D341Med (cell line): ENCODE measurements around the gene KCNC4.

Experiments used
- DNase-seq: peaks from one replicate; pipeline ENCODE4 v3.0.0; 2012; ENCODE audit warnings: low spot score

Gene KCNC4

DNA sequence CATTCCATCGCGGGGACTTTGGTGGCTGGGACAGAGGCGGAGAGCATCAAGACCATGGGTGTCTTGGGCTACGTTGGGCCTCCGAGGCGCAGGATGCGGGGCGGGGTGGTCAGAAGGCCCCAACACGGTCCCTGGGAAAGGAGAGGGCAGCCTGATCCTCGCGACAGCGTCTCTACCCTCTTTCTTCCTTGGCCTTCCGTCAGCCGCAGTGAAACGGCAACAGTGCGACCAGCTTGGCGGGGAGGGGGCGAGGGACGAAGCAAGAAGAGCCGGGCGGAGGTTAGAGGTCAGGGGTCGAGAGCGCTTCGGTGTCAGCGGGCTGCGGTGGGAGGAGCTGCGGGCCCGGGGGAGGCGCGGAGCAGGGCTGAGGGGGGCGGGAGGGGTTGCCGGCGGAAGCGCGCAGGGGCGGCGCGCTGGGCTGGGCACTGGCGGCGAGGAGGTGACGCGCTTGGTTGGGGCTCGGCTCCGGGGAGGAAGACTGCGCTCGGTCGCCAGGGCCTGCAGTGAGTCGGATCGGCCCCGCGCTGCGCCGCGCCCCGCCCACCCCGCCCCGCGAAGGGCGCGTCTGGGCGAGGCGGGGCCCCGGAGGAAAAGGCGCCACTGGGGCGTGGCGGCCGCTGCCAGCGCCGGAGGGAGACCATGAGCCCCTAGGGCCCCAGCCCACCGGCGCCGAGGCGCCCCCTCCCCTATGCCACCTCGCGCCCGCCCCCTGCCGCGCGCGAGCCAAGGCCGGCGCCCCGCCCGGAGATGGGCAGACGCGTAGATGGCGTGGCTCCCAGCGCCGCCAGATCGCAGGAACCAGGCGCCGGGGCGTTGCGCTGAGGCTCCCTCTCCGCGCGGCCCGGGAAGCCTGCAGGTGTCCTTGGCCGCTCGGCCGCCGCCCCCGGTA is at the start of gene KCNC4:
KCNC4 (plus strand) TSS at position 600 of the 889 bp plus-strand sequence. CDS start 1,186 bp downstream, outside the sequence.
- DNase-seq = peak; percentile 81

DNA sequence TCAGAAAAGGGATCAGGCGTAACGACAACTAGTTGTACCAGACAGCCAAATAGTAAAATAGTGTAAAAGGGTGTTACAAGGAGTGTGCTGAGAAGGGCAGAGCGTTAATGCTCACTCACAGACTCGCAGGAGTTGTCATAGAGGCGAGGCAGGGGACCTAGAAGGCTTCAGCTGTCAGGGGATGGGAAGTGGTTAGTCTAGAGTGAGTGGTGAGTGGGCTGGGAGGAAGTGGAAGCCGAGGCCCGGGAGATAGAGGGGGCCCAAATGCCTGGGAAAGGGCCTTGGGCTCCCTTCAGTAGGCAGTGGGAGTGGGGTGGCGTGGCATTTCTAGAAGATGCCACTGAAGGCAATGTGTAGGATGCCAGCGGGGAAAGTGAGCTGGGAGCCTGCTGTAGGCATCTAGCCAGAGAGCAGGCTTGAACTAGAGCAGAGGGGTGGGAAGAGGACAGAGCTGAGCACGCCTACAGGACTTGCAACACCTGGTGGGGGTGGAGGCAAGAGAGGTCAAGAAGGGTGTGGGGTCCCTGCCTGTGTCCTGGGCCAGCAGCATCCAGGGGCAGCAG is 49.5 kb upstream of the KCNC4 start:
- DNase-seq = no peak

DNA sequence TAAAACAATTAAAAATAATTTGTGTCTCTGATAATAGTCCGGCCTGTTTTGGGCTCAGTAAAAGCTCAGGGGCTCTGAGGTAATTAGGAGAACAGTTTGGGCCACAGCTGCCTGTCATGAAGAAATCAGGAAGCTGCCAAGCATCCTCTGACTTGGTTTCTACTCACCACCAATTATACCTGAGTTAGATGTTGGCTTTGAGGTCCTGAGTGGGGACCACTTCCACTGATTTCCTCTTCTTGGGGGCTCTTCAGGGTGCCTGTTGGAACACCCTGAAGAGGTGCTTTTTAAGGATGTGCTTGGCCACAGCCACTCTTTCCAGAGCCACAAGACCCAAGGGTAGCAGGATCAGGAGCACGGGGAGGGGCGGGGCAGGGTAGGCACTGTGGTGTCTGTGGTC is 48.9 kb upstream of the KCNC4 start:
- DNase-seq = no peak

DNA sequence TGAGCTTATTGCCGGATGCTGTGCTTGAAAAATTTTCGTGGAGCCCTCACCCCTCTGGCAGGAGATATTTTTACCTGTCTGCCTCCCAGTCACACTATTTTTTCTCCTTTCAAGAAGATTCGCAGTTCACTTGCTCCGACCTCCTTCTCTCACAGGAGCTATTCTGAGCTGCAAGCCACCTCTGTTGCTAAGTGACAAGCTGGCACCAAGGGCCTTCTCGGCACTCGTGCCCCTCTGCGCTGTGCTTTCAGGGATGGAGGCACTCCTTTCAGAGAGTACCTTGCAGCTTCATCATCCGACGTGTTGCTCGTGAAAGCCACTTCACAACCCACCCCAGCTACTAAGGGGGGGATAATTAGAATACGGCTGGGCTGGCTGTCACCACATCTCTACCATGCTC is 48.3 kb upstream of the KCNC4 start:
- DNase-seq = no peak

DNA sequence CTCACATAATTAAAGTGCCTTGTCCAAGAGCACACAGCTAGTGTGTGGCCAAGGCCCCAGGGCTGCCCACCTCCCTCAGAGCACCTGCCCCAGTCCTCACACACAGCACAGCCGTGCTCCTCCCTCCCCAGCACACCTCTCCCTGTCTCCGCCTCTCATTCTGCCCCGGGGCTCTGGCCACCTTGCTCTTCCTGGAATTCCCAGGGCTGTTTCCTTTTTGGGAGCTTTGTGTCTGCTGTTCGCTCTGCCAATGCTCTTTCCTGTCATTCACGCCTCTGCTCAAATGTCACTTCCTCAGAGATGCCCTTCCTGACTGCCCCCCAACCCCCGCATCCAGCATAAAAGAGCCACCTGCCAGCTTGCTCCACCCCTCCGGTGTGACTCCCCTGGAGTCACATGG is 46.5 kb upstream of the KCNC4 start:
- DNase-seq = no peak

DNA sequence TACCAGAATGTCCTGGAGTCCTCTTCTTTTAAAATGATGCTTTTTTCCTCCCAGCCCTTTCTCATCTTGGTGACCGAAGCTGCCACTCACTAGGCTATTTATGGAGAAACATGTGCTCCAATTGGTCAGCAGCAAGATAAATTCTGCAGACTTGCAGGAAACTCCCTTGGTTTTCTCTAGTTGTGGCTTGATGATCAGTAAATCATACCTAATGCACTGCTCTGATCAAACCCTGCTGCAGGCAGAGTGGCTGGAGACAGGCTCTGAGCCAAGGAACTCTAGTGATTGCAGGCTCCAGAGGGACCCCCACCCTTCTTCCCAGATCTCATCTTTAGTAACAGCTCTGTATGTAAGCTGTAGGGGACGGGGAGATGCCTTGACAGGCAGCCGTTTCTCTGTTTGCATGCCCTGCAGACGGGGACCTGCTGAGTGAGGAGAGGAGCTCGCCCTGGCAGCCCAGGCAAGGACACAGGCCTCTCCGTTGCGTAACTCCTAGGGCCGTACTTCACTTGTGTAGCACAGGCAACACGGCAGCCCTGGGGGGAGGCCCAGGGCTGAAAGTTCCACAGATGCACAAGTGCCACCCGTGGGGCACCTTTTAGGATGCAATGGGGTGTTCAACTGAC is 45.3 kb upstream of the KCNC4 start:
- no peak for DNase-seq

DNA sequence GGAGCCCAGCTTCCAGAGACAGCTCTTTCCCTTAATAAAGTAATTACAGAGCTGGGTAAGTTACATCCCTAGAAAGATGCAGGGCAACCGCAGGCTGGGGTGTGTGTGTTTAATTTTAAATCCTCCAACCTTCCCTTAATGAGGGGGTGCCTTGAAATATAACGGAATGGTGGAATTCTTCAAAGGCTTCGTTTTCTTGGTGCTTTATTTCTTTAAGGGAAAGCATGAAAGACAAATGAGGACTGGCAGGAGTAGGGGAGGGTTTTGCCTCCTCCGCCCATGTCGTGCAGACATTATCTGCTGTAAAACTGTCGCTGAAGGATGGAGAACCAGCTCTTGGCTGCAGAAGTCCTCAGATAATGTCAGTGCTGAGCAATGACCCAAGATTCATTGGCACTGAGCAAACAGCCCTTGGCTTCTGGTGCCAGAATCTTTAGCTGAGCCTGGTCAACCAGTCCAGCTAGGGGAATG is 44.3 kb upstream of the KCNC4 start:
- DNase-seq = no peak

DNA sequence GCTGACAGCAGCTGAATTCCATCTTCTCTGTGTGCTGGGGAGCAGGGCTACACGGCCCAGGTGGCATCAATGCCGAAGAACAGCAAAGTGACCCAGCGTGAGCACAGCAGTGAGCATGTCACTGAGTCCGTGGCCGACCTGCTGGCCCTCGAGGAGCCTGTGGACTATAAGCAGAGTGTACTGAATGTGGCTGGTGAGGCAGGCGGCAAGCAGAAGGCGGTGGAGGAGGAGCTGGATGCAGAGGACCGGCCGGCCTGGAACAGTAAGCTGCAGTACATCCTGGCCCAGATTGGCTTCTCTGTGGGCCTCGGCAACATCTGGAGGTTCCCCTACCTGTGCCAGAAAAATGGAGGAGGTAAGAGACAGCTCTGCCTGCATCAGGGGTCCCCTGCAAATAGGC is 43.3 kb upstream of the KCNC4 start:
- no peak for DNase-seq

DNA sequence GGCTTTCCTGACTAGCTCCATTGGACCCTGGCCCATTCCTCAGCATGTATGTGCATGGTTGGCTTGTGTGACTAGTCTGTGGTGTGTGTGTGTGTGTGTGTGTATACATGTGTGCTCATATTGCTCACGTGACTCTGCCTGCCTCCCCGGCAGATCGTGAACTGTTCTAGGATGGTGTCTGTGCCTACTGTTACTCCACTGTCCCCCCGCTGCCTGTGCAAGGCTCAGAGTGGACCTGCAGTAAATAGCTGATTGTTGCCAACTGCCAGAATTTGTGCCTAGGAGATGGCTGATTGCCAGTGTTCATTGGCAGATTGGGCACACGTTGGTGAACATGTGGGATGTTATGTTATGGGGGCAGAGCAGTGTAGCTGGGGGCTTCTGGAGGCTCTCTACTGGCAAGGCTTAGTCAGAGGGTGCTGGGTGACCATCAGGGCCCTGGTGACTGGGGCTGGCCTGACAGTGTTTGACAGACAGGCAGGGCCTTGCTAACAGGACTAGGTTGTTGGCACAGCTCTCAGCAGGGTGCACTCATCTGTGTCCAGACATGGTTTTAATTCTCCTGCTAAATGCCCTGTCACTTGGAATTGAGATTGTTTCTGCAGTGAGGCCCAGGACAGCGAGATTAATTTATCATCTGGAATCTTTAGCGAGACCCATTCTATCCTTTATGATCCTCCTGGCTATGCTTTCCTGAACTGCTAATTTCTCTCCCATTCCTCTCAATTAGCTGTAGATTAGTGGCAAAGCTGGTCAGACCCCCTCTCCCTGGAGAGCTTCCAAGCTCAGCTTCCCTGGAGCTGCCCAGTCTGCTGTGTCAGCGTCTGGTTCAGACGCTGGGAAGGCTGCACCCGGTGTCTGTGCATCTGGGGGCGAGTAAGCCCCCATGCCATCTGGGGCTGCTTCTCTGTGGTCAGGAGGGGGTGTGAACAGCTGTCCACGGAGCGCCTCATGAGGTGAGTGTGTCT is 39.1 kb upstream of the KCNC4 start:
- peak; percentile 71 for DNase-seq

DNA sequence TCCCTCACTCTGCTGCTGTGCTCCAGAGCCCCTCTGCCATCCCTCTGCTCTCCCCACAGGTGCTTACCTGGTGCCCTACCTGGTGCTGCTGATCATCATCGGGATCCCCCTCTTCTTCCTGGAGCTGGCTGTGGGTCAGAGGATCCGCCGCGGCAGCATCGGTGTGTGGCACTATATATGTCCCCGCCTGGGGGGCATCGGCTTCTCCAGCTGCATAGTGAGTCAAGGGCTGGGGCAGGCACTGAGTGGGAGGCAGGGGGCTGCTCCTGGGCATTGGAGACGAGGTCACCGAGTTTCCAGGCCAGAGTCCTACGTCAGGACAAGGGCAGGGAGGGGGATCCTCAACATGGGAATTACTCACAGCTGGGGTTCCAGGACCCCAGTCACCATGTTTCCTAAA is 38.1 kb upstream of the KCNC4 start:
- no peak for DNase-seq

DNA sequence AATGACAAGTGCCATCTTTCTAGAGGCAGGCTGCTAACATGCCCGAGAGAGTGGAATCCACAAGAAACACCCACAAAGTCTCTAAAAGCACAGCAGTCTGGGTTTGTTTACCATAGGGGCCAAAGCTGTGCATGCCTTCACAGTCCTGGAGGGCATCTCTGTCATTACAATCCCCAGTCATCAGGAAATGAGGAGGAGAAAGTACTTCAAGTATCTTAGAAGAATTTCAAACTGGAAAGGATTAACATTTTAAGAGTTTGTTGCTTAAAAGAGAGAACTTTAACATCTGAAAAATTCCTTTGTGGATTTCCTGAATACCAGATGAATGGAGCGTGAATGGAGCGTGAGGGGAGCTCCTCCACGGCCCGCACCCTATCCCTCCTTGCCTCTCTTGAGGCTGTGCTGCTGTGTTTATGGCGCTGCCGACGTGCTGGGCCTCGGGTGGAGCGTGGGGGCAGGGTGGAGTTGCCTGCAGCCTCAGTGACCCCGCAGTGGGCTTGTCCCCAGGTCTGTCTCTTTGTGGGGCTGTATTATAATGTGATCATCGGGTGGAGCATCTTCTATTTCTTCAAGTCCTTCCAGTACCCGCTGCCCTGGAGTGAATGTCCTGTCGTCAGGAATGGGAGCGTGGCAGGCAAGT is 36.5 kb upstream of the KCNC4 start:
- no peak for DNase-seq

DNA sequence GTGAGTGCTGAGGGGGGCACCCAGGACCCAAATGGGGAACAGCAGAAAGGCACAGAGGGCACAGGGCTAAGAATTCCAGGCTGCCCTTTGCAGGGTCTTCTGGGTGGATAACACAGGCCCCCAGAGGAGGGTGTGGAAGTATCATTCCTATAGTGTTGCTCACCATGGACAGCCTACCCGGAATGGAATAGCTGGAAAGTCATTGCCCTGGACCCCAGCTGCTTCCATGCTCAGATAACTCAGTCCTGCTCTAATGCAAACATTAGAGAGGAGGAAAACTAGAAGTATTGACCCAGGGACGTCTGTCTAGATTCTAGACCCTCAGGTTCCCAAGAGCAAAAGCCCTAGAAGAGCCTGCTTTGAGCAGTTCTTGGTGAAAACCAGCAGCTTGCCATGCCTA is 35.2 kb upstream of the KCNC4 start:
- DNase-seq = no peak

DNA sequence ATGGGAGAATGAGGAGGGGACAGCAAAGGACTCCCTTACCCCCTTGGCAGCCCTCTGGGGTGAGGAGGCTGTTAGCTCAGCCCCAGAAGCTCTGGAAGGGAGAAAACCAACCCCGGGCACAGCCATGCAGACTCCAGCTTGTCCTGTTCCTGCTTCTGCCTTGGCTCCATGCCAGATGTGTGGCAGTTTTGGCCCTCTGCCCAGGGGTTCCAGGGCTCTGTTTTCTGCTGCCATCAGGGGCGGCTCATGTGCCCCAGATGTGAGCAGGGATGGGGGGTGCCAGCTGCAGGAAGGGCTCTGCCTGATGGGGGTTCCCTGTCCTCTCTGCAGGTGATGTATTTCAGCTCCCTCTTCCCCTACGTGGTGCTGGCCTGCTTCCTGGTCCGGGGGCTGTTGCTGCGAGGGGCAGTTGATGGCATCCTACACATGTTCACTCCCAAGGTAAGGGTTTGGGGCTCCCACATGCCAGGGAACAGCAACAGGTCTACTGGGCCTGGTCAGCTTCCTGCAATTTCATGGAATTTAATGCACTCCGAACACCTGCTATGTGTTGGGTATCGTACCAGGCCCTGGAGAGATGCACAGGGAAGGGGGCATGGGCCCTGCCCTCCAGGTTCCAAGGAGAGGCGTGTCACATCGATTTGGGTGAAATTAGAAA is 33.7 kb upstream of the KCNC4 start:
- no peak for DNase-seq

DNA sequence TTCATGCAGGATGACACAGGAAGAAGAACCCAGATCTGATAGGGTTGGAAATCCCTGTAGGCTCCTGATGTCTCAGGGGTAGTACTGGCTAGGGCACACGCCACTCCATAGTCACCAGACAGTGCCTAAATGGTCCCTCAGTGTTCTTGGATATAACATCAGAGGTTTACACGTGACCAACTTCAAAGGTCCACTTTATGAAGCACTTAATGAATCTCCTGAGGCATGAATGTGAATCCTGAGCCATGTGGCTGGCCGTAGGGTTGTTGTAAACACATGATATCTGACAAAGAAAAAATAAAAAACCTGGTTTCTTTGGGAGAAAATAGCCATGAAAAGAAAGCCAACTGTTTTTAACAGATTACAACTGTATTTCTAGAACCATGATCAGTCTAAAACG is 32.3 kb upstream of the KCNC4 start:
- DNase-seq = no peak

DNA sequence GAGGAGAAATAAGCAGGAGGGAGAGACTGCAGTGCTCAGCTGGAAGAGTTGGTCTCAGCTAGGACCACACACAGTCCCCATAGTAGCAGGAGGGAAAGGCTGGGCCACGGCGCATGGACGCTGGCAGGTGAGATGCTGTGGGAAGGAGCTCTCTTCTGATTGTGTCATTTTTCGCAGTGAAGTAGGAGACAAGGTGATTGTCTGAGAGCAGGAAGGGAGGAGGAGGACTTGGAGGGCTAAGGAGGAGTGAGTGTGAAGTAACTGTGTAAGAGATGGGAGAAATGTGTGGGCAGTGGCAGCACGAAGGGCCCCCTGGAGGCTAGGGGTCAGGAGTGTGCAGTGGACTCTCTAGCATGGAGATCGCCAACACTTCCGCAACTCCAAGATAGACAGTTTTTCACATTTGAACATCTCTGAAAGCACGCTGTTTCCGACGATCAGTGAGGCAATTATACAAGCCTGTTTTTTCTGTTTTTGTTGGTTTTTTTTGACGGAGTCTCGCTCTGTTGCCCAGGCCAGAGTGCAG is 26.4 kb upstream of the KCNC4 start:
- DNase-seq = no peak

DNA sequence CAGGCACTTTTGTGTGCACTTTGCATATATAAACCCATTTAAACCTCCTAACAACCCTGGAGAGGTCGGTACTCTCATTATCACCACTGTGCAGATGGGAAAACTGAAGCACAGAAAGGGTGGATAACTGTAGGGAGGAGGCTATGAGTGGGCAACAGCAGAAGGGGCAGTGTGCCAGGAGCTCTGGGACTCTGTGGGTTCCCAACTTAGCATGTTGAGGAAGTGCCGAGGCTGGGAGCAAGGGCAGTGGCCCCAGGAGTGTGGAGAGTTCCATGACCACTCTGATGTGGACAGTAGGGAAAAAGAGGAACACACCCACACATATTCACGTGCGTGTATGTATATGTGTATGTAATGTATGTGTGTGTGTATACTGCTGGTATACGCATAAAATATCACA is 25.7 kb upstream of the KCNC4 start:
- no peak for DNase-seq

DNA sequence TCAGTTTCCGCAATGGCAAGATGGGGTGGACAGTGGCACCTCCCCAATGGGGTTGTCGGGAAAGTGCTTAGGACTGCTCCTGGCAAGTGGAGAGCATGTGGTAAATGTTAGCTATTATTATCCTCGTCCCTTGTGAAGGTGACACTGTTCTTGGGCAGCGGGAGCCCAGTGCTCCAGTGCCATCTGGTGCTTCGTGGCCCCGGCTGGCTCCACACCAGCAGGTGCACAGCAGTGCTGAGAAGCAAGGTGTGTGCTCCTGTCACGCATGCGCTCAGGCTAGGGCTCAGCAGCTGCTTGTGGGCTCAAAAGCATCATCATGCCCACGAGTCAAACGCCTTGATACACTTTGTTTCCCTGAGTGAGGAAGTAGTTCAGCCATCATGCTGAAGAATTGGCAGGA is 24.9 kb upstream of the KCNC4 start:
- DNase-seq = no peak

DNA sequence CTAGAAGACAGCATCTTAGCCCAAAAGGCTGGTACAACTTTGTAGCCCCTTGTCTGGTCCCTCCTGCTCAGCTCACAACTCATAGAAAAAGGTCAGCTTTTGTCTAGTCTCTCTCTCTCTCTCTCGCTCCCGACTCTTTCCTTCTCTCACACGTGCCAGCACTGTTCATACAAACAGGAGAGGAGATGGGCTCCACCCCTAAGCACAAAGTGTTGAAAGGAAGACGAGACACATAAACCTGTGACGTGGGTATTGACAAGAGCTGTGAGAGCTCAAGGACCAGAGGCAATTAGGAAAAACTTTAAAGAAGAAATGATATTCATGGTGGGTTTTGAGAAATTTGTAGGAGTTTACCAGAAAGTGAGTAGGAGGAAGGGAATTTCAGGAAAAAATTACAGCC is 23.6 kb upstream of the KCNC4 start:
- DNase-seq = no peak

DNA sequence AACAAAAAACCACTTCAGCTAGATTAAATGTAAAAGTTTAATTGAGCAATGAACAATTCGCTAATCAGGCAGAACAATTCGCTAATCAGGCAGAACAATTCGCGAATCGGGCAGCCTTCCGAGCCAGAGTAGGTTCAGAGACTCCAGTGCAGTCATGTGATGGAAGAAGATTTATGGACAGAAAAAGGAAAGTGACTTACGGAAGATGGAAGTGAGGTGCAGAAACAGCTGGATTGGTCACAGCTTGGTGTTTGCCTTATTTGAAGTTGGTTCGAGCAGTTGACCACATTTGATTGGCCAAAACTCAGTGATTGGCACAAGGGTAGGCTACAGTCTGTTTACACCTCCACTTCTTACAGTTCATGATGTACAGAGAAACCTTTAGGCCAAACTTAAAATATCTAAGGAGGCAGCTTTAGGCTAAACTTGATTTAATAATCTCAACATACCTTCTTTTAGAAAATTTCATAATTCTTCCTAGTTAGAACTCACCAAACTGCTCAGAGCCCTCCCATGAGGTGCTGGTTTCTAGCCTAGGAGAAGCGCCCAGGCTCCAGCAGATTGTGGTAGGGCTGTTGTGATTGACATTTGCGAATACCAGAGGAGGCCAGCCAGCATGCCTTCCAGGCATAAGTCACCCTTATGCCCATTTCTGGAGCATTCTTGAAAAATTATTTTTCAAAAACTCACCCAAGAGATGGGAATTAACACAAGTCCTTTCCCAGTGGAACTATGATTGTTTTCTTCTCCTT is 22.8 kb upstream of the KCNC4 start:
- no peak for DNase-seq

DNA sequence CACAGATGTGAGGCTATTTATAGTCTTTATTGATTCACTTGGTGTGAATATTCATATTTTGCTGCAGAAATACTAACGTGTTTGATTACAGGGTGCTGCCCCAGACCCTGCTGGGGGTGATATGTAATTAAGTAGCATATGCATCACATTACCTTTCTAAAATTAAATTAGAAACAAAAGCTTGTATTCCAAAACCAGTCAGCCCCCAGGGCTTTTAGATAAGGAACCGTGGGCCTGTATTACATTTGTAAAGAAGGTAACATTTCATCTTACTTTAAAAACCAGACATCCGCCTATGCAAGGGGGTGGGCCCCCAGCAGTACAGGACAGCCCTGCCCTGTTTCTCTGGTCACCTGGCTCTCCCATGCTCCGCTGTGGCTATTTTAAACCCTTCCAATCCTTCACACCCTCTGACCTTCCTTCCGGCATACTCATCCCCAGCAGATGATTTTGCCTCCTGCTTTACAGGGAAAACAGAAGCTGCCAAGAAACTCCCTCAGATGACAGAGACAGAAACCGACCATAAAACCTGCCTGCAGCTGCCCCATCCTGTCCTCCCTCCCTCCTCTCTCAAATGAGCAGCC is 22.0 kb upstream of the KCNC4 start:
- DNase-seq = no peak
